ENCODE measurements around the gene SRD5A3.
A peak's percentile ranks its signal among the peaks of the same experiment; 100 is the strongest.

SRD5A3 gene

DNA sequence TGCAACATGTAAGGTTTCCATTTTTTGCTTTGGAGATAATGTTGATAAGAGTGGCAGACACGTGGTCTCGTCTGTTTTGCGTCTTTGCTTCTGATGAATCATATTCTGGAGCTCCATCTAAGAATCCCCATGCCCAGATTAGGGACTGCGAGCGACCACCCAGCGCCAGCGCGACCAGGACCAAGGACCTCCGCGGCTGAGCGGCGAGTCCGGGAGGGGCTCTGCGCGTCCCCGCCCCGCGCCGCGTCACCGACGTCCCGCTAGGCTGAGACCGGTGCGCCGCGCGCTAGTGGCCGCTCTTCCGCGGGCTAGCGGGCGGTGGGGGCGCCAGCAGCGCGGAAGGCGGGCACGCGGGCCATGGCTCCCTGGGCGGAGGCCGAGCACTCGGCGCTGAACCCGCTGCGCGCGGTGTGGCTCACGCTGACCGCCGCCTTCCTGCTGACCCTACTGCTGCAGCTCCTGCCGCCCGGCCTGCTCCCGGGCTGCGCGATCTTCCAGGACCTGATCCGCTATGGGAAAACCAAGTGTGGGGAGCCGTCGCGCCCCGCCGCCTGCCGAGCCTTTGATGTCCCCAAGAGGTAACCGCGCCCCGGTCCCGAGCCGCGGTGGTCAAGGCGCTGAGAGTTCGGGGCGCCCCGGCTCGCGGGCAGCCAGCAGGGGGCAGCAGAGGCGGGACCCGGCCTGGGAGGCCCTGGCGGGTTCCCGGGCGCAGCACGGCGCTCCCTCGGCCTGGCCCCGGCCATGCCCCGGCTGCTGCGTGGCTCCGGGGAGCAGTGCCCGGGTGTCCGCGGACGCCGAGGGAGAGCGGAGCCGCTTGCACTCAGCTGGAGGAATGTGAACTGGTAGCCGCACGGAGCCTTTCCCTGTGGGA, at the start of gene SRD5A3:
TSS of gene SRD5A3 (plus strand) at position 263 of the 871 bp plus-strand sequence. CDS start at position 358, 95 bp downstream.
- DNase-seq (ENCODE audit: low spot score): peak; percentile 81

DNA sequence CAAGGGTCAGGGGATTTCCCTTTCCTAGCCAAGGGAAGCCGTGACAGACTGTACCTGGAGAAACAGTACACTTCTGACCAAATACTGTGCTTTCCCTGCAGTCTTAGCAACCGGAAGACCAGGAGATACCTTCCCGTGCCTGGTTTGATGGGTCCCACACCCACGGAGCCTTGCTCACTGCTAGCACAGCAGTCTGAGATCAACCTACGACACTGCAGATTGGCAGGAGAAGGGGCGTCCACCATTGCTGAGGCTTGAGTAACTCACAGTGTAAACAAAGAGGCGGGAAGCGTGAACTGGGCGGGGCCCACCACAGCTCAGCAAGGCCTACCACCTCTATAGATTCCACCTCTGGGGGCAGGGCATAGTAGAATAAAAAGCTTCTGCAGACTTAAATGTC, 48.7 kb upstream of the SRD5A3 start:
- DNase-seq (ENCODE audit: low spot score): no peak

DNA sequence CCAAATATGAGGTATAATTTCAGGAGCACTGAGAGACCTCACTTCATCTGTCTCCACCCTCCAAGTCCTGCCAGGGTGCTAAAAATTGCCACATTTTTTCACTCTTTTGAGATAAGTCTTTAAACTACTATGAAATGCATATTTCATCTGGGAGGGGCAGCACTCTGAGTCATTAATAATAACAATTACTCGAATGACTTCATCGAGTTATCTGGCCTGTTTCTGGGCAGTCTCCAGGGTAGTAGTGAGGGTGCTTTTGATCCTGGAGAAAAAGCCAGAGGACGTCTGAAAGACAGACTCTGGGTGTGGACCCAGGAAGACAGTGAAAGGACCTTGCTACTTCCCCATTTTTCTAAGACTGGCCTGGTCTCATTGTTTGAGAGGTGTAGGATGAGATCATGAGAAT, 42.3 kb upstream of the SRD5A3 start:
- DNase-seq (ENCODE audit: low spot score): no peak

DNA sequence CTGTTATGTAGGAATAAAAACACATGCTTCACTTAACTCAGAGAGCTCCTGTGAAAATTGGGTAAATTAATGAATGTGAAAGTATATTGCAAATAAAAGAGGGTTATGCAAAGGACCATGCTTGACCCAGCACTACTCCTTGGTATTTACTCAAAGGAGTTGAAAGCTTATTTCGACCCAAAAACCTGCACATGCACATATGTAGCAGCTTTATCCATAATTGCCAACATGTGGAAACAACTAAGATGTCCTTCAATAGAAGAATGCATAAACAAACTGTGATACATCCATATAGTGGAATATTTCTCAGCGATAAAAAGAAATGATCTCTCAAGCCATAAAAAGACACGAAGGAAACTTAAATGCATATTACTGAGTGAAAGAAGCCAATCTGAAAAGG, 41.7 kb upstream of the SRD5A3 start:
- no peak for DNase-seq (ENCODE audit: low spot score)

DNA sequence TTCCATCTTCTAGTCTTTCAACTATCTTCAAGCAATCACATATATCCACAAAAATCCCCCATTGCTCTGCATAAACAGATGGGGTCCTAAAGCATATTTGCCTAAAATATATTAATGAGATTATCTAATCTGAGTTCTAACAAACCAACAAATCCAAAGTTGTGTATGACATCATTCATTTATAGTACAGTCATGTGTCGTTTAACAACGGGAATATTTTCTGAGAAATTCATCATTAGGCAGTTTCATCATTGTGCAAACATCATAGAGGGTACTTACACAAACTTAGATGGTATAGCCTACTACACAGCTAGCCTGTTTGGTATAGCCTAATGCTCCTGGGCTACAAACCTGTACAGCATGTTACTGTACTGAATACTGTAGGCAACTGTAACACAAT, 38.0 kb upstream of the SRD5A3 start:
- no peak for DNase-seq (ENCODE audit: low spot score)

DNA sequence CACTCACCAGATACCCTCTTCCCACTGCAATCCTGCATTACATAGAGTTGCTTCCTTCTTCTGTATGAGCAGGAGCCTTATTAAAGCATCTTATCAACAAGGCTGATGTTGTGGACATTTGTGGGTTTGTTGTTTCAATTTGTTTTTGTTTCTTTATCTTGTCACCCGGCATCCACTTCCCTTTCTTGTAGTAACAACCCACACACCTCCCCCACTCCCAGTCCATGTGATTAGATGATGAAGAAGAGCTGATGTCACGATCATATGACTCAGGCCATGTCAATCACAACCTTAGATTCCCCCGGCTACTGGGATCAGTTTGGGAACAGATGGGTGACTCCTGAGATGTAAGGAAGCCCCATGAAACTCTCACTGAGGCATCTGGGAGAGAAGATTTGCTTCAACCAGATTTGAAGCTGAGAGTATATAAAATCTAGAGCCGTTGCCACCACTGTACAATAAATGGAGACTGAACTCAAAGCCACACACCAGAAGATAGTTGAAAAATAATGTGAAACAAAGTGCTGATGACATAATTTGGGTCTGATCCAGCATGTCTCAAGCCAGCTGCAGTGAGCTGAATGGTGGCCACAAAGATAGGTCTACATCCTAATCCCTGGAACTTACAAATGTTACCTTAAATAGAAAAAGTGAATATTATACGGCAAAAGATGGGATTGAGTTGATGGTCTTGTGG, 34.1 kb upstream of the SRD5A3 start:
- no peak for DNase-seq (ENCODE audit: low spot score)

DNA sequence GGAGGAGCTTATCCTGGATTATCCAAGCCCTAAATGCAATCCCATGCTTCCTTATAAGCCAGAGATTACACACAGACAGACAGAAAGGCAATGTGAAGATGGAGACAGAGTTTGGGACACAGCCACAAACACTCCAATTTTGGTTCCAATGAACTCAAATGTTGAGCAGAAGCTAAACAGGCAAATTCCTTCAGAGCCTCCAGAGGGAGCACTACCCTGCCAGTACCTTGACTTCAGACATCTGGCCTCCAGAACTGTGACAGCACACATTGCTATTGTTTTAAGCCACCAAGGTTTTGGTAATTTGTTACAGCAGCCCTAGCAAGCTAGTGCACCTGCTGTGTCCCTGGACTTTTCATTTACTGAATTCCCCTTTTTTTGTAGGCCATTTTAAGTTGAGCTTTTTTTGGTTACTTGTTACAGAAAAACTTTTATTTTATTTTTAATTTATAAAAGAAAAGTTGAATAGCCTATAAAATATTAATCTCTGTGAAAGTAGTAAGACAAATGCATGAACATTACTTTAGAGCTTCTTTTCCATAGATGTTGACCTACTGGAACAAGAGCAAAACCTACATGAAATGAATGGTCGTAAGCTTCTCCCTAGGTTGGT, 33.4 kb upstream of the SRD5A3 start:
- DNase-seq (ENCODE audit: low spot score): peak; percentile 26

DNA sequence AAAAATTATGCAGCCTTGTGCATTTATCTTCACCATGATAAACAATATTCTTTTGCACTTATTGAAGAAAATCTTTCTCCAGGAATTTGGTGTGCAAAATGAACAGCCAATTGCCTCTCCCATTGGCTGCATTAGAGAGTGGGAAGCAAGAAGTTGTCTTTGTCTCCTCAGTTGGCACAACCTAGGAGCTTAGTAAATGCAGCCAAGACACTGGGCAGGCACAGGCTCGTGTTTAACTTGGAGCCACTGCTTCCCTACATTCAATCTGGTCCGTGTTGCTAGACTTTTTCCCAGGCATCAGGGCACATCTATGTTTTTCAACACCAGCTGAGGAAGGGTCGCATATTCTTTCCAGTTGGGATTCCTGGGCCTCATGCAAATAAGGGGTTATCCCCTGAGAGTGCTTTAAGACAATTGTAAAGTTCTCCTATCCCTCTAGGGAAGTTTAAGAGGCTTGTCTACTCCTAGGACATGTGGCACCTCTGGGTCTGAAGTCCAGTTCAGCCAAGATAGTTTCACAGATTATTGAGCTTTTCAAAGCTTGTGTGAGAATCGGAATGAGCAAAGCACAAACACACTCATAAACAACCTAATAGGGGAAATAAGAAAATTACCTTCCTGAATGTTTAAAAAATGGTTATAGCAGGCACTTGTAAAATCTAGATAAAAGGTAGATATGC, 31.8 kb upstream of the SRD5A3 start:
- DNase-seq (ENCODE audit: low spot score): no peak

DNA sequence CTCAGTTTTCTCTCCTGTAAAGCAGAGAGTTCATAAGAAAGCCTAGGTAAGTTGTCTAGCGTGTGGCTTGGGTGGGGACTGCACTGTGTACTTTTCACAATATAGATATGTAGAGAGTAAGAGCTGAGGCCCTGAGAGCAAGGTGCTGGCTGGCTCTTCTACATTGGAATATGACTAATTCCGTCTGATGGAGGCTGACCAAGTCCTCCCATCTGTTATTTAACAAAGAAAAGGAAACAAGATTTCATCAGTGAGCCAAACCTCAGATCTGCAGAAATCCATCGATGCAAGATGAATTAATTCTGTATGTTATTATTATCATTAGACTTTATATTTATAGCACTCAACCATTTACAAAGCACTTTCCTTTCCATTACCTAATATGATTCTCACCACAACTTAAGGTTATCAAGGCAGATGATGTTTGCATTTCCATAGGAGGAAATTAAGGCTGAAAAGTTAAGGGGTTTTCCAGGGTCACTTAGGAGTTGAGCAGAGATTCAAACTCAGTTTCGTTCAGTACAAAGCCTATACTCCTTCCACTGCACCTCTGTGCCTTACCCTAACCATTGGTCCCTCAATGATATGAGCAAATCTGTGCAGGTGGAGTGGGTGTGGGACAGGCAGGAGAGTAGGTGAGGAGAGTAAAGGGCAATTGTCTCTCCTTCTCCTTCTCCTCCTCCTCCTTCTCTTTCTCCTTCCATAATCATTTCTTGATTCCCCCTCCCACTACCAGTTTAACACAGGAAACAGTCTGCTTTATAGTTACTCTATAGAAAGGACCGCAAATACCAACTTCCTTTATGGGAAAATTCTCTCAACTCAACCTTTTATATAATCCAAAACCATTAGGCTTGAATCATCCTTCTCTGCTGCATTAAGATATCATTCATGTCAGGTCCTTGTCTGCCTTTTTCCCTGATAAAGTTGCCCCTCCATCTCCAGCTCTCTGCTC, 27.6 kb upstream of the SRD5A3 start:
- DNase-seq (ENCODE audit: low spot score): no peak

DNA sequence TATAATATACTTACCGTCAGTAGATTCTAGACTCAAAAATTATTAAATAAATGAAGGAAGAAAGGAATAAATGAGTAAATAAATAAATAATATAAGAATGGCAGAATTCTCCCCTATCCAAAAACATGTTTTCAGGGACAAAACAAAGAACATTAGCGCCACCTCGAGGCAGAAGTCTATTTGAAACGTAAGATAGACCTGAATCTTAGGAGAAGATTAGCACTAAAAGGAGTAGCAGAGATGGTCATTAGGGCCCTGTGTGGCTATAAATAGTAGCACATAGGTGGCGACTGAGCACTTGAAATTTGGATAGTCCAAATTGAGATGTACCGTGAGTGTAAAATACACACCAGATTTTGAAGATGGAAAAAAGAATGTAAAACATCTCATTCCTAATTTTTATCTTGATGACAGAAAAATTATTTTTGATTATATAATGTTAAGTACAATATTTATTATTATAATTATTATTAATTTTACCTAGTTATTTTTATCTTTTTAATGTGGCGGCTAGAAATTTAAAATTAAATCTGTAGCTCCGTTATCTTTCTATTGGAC, 24.3 kb upstream of the SRD5A3 start:
- DNase-seq (ENCODE audit: low spot score): peak; percentile 36

DNA sequence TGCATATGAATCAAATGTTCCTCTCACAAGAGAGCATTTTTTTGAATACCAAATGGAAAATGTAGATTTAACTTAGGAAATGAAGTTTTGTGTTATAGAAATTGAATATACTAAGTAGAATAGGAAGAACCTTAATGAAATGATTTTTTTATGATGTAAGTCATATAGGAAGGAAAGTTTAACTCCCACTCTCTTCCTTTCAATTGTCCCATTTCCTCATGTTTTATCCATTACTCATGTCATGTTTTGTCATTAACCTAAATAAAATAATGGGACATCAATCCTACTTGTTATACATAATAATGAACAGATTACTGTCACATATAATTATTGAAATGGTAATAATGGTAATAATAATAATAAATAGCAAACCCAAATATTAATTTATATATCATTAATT, 22.7 kb upstream of the SRD5A3 start:
- no peak for DNase-seq (ENCODE audit: low spot score)

DNA sequence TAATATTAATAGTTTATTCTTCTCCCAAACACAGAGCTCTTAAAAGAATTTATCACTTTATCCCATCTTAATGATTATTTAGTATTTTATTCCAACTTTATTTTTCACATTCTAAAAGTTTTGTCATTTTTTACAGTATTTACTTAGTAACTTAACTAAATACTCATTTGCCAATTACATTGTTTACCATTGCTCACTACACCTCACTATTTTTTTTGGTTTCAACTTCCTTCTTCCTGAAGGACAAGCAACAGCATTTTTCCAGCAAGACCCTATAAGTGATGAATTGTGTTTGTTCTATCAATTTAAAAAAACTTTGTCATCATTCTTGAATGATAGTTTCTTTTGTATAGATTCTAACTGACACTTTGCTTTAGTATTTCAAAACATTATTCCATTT, 19.4 kb upstream of the SRD5A3 start:
- DNase-seq (ENCODE audit: low spot score): no peak

DNA sequence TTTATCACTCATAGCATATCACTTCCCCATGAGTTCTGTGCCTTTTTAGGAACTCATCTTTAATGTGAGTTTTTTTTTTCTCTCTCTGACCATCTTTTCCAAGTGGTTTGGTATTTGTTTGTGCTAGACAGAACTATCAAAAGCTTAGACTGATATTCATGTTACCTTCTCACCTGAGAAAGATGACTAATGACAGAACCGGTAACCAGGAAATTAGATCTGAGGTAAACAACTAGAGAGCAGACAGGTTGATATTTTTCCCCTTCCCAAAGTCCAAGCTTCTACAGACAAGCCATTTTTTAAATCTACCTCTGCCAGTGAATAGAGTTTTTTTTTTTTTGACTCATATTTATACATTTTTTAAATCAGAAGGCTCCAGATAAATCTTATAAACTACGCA, 17.0 kb upstream of the SRD5A3 start:
- DNase-seq (ENCODE audit: low spot score): no peak

DNA sequence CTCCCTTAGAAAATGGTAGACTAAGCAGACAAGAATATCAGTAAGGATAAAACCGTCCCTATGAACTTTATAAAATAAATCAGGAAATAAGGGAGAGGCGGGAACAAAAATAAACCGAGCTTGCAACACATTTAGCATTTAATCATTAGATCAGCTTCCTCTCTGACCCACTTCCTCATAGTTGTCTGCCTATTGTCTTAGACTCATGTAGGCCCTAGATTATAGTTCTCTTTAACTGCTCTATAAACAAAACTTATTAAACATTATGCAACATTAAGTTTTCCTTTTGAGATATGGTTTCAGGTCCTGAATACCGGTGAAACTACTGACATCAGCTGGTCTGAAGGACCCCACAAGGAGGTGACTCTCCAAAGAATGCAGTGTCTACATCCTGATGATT, 15.8 kb upstream of the SRD5A3 start:
- DNase-seq (ENCODE audit: low spot score): no peak

DNA sequence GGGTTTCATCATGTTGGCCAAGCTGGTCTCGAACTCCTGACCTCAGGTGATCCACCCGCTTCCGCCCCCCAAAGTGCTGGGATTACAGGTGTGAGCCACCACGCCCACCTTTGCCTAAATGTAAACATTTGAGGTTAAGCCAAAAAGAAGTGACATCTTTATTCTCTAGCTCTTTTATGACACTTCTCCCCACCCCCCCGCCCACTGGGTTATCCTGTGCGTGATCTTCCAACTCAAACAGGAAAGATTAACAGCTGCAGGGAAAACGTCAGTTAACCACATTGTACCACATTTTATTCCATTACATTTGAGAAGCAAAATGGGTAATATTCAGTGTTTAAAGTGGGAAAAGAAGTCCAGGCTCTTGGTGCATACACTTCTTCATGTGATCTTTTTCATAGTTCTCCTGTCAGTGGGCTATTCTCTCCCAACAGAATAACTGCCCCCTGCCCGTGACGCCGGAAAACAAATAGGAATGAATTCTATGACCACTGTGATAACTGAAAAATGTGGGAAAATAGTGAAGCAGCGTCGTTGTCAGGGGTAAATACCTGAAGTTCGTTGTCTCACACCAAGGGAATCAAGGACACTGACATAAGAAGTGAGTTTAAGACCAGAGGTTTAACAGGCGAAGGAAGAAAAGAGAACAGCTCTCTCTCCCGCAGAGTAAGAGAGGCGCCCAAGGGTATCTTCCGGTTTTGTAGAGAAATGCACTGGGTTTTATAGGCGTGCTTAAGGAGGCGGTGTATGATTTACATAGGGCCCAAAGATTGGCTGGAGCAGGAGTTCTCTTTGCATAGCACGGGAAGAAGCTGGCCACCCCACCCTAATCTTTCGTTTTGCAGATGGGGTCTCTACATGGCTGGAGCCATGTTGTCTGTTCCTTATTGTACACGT, 9.7 kb upstream of the SRD5A3 start:
- no peak for DNase-seq (ENCODE audit: low spot score)

DNA sequence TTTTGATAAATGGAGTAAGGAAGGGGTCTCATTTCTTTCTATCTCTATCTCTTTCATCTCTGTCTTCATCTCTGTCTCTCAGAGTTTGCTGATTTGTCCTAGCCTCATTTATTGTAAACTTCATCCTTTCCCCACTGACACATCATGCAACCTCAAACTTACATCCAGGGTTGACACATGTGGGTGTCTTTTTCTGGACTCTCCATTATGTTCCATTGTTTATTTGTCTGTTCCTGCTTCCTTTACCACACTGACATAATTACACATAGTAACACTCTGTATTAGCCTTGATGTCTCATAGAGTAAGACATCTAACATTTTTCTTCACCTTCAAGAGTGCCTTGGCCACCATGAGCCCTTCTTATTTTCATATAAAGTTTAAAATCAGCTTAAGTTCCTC, 8.1 kb upstream of the SRD5A3 start:
- DNase-seq (ENCODE audit: low spot score): no peak

DNA sequence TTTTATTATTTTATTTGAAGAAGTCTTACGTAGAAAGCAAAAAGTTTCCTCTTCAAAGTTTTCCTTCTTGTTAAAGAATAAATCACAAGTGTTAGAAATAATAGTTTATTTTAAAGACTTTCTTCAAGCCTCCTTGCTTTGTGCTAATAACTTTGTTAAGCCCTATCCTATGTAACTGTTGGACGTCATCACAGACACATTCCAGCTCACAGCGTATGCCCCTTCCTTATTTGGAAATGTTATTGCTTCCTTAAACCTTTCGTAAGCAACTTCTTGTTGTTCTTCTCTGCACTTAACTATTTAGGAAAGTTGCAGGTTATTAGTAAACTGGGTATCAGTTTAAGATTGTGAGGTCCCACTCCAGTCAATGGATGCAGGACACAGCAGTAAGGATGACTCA, 7.6 kb upstream of the SRD5A3 start:
- DNase-seq (ENCODE audit: low spot score): no peak

DNA sequence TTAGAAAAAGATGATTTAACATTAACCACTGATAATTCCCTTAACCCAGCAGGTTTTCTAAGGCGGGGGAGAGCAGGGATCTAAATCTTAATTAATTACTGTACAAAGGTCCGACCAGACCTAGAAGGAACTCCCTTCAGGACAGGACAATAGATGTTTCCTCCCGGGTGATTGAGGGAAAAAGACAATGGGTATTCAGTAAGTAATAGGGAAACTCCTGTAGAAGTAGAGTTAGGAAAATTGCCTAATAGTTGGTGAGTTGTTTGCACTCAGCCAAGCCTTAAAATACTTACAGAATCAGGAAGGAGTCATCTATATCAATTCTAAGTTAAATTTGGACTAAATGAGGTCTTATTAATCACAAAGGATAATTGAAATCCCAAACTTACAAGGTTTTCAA, 5.8 kb upstream of the SRD5A3 start:
- DNase-seq (ENCODE audit: low spot score): no peak

DNA sequence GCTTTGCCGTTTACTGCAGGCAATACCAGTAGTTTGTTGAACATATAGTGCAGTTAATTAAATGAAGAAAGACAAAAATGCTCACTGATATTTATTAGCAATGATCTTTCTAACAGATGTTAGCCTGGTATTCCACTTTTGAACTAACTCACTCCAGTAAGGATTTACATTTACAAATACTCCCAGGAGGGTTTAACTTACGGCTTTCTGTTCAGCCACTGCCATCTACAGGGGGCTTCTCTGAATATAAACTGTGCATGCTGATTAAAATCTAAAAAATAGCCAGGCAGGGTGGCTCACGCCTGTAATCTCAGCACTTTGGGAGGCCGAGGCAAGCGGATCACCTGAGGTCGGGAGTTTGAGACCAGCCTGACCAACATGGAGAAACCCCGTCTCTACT, 2.2 kb upstream of the SRD5A3 start:
- no peak for DNase-seq (ENCODE audit: low spot score)

DNA sequence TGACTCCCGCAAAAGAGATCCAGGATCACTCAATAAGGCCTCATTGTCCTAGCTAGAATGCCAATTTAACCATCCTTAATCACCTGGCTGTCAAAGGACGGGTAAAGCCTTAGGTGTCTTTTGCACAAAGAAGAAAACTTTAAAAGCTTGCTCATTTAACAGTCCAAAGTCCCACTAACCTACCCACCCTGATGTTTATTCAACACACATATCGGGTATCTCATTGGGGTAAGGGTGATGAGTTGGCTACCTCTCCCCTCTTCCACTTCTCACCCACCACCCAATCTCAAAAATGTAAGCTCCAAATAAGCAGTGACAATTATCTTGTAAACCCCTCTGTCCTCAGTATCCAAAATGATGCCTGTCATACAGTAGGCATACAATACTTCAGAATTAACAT, 988 bp upstream of the SRD5A3 start:
- no peak for DNase-seq (ENCODE audit: low spot score)
